Fibroblast of villous mesenchyme (primary cell): ENCODE data around the gene DHX38. TPM values are rescaled to one million over a fixed set of nuclear protein-coding genes. Genes with fewer than 3 reads are reported as not detected.
"Not testable (repeated sequence)": the region's sequence is repeated elsewhere in the genome, so short reads cannot be mapped to it uniquely, and the experiment has no call there.

ENCODE experiments used
- DNase-seq: peaks from one replicate; pipeline ENCODE4 v3.0.0-alpha.2; 2010; ENCODE audit warnings: low read depth
- H3K4me3 ChIP-seq: 2 replicates; pipeline ENCODE4 v1.5.1; 2011; ENCODE audit warnings: low read depth, mild to moderate bottlenecking, low read length
- total RNA-seq: library from RNA; depleted of rRNA; stranded (reverse); fragments of >200 nt; gene quantifications from 2 replicates; pipeline ENCODE4 v1.2.3, GENCODE V29; 2012
- TF ChIP-seq, protein P1 (sequence below): IDR thresholded peaks from 2 replicates; pipeline ENCODE4 v1.5.1; 2012; ENCODE audit warnings: low read depth, mild to moderate bottlenecking, low read length; ENCODE audit not compliant: insufficient read depth

Gene DHX38
- total RNA-seq, 1 donor, result 59.6 TPM

DNA sequence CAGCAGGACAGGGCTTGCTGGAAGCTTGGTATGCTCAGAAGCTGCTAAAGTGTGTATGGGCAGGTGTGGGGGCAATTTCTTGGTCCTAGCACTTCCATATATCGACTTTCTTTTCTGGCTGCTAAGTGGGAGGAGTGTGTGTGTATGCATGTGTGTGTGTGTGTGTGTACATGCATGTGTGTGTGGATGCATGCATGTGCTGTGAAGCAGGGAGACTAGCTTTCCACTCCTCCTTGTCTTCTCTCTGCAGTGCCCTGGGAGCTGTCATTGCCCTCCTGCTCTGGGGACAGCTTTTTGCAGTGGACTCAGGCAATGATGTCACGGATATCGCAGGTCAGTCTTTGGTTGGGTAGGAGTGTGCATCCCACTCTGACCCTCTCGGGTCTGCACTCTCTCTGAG is 37.7 kb upstream of the DHX38 start:
- TF ChIP-seq, protein P1, sequence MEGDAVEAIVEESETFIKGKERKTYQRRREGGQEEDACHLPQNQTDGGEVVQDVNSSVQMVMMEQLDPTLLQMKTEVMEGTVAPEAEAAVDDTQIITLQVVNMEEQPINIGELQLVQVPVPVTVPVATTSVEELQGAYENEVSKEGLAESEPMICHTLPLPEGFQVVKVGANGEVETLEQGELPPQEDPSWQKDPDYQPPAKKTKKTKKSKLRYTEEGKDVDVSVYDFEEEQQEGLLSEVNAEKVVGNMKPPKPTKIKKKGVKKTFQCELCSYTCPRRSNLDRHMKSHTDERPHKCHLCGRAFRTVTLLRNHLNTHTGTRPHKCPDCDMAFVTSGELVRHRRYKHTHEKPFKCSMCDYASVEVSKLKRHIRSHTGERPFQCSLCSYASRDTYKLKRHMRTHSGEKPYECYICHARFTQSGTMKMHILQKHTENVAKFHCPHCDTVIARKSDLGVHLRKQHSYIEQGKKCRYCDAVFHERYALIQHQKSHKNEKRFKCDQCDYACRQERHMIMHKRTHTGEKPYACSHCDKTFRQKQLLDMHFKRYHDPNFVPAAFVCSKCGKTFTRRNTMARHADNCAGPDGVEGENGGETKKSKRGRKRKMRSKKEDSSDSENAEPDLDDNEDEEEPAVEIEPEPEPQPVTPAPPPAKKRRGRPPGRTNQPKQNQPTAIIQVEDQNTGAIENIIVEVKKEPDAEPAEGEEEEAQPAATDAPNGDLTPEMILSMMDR, result no peak
- no peak overlapping the region for H3K4me3 ChIP-seq
- no peak for DNase-seq

GRCh38 chr16:72057313-72057712 is 36.3 kb upstream of the DHX38 start:
- H3K4me3 ChIP-seq, DNase-seq: not testable (repeated sequence)

DNA sequence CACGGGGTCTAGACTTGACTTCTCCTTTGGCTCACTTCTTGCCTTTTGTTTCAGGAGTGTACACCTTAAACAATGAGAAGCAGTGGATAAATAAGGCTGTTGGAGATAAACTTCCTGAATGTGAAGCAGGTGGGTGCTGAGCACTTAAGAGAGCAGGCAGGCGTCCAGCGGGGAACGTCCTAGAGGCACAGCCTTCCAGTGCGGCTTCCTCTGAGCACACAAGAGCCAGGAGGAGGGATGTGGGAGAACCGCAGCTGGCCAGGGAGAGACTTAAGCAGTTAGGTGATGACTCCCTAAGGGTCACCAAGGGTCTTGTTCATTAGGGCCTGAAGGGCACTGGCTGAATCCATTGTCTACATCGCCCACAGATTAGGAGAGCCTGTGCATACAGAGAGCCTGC is 34.6 kb upstream of the DHX38 start:
- DNase-seq, H3K4me3 ChIP-seq: not testable (repeated sequence)

- DNase-seq, result no peak
- H3K4me3 ChIP-seq, result no peak overlapping the region
- TF ChIP-seq, protein P1, result no peak
Measured at GRCh38 chr16:72060405-72060804, 33.2 kb upstream of the DHX38 start.

- H3K4me3 ChIP-seq, result no peak overlapping the region
- TF ChIP-seq, protein P1, result no peak
- no peak for DNase-seq
Measured at GRCh38 chr16:72061564-72061963, 32.1 kb upstream of the DHX38 start.

DNA sequence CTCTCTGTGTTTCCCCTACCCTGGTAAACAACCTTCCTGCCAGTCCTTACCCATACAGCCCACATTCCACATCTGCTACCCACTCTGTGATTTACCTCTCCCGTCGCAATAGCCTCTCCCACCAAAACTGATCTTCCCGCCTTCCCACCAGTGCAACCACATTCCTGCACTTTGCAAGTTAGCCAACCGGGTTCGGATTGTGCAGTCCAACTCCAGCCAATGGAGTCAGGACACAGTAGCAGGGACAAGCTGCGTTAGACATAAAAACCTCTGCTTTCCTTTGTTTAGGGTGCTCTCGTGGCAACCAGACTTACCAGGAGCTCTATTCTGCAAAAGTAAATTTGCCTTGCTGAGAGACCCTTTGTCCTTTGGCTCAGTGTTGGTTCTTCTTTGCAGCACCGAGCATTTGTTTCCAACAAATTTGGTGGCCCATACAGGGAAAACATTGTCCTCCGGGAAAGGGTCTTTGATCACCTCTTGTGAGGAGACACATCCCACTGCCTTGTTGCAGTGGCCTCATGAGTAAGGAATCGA is 29.2 kb upstream of the DHX38 start:
- H3K4me3 ChIP-seq, result no peak overlapping the region
- no peak for DNase-seq
- TF ChIP-seq, protein P1, result no peak

DNA sequence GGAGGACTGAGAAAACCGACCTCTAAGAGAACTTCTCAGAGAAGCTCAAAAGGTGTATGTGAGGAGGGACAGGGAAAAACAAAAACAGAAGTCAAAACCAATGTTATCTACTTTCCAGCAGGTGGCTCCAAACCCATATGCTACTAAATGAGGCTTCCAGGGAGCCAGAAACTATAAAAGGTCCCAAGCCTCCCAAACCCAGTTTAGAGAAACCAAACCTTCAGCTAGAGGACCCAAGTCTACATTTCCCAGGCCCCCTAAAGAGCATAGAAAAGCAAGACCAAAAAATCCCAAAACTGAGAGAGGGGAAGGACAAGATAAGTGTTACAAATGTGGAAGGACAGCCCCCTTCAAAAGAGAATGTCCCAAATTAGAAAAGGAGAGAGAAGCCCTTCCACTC is 26.9 kb upstream of the DHX38 start:
- TF ChIP-seq, protein P1, result peak; percentile 73
- H3K4me3 ChIP-seq, result no peak overlapping the region
- peak; percentile 58 for DNase-seq

- H3K4me3 ChIP-seq, result no peak overlapping the region
- TF ChIP-seq, protein P1, result no peak
- DNase-seq, result no peak
Measured at GRCh38 chr16:72068930-72069329, 24.7 kb upstream of the DHX38 start.
